Thyroid gland (tissue), 4 donors: ENCODE results near the gene RASSF4. TPM values are rescaled to one million over a fixed set of nuclear protein-coding genes. Genes with fewer than 3 reads are reported as not detected.
A peak's percentile ranks its signal among the peaks of the same experiment; 100 is the strongest.

Experiments
- DNase-seq, 2 donors: peaks; one replicate each; pipeline ENCODE4 v3.0.0-alpha.2; 2019
- H3K27ac ChIP-seq, 3 donors: fragments of 200-600 bp; sonication (generic); 1 replicate in 2 of 3; 2 replicates in 1 of 3; pipeline ENCODE4 v1.5.1; 2016 to 2019; ENCODE audit warnings: mild to moderate bottlenecking in 1 of 3, moderate library complexity in 1 of 3
- H3K27me3 ChIP-seq: fragments of 200-600 bp; sonication (generic); one replicate; pipeline ENCODE4 v1.5.1; 2019
- H3K36me3 ChIP-seq, 2 donors: fragments of 200-600 bp; sonication (generic); one replicate each; pipeline ENCODE4 v1.5.1; 2016 to 2019
- H3K4me1 ChIP-seq, 2 donors: fragments of 200-600 bp; sonication (generic); one replicate each; pipeline ENCODE4 v1.5.1; 2017 to 2019
- H3K4me3 ChIP-seq, 3 donors: fragments of 200-600 bp; sonication (generic); replicated peaks in 1 of 3; 1 replicate in 2 of 3; 2 replicates in 1 of 3; pipeline ENCODE4 v1.5.1; 2016; ENCODE audit warnings: mild to moderate bottlenecking in 1 of 3
- H3K9me3 ChIP-seq: fragments of 200-600 bp; sonication (generic); one replicate; pipeline ENCODE4 v1.5.1; 2017
- POLR2A ChIP-seq, 2 donors: fragments of 450-650 bp; IDR thresholded peaks; one replicate each; pipeline ENCODE4 v1.6.1; 2017; ENCODE audit warnings: antibody characterized with exemption in 2 of 2, mild to moderate bottlenecking in 2 of 2, moderate library complexity in 1 of 2
- WGBS, 2 donors: methylation state at CpG; one replicate each; pipeline ENCODE4 v1.1.5; 2017; 5-methylcytosine and 5-hydroxymethylcytosine counted together
- intact Hi-C: fragments of 100-400 bp; cut with DNase I; formaldehyde crosslinking; loops from one replicate; pipeline ENCODE4 v1.15.1; 2023
- total RNA-seq, 4 donors: library from RNA; depleted of rRNA; stranded (reverse); fragments of >200 nt; gene quantifications; one replicate each; pipeline ENCODE4 v1.2.3, GENCODE V29; 2016
- TF ChIP-seq, protein P1 (sequence below), 6 experiments: fragments of 200-600 bp in 3 of 6; fragments of 450-650 bp in 3 of 6; sonication (generic) in 3 of 6; IDR thresholded peaks; one replicate each; pipeline ENCODE4 v1.5.1; 2016 to 2019; ENCODE audit warnings: antibody characterized with exemption in 6 of 6, mild to moderate bottlenecking in 2 of 6, inconsistent platforms in 1 of 6, moderate library complexity in 1 of 6

The RASSF4 gene
- total RNA-seq, 4 donors from 2014 or later = 175 to 226 (median 203) TPM

DNA sequence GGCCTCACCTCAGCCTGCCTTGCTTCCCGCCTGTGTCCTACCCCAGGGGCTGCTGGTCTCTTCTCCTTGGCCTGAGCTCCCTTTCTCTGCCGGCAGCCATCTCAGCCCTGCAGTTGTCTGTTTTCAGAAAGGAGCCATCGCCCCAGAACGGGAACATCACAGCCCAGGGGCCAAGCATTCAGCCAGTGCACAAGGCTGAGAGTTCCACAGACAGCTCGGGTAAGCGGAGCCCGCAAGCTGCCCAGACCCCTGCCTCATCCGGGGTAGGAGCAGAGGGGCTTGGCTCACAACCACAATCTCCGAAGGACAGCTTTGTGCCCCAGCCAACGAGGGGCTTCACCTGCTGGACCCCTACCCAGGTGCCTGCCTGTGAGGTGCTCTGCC is 24.3 kb downstream of the RASSF4 start:
- Histone ChIP-seq H3K36me3 (peaks cover 57 to 61% of the 10 kb centered on the region in 2 donors), H3K4me3 (no peak overlapping the region), H3K4me1 (peaks cover 12 to 61% of the 10 kb centered on the region in 2 donors), H3K9me3 (no peaks in the 10 kb centered on the region), H3K27me3 (no peaks in the 10 kb centered on the region), H3K27ac (peak overlapping the region in 1 of 3 donors; percentile 56)
- TF ChIP-seq POLR2A (IDR thresholded peaks at IDR 0.05) = no peak
- TF ChIP-seq, protein P1, sequence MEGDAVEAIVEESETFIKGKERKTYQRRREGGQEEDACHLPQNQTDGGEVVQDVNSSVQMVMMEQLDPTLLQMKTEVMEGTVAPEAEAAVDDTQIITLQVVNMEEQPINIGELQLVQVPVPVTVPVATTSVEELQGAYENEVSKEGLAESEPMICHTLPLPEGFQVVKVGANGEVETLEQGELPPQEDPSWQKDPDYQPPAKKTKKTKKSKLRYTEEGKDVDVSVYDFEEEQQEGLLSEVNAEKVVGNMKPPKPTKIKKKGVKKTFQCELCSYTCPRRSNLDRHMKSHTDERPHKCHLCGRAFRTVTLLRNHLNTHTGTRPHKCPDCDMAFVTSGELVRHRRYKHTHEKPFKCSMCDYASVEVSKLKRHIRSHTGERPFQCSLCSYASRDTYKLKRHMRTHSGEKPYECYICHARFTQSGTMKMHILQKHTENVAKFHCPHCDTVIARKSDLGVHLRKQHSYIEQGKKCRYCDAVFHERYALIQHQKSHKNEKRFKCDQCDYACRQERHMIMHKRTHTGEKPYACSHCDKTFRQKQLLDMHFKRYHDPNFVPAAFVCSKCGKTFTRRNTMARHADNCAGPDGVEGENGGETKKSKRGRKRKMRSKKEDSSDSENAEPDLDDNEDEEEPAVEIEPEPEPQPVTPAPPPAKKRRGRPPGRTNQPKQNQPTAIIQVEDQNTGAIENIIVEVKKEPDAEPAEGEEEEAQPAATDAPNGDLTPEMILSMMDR (IDR thresholded peaks at IDR 0.05) = no peak
- intact Hi-C loops = no loop called here
- DNase-seq = peak in 1 of 2 donors; percentile 2
- WGBS, 2 donors = 91 to 94% methylated on average over 9 to 10 of the region's 10 CpGs

DNA sequence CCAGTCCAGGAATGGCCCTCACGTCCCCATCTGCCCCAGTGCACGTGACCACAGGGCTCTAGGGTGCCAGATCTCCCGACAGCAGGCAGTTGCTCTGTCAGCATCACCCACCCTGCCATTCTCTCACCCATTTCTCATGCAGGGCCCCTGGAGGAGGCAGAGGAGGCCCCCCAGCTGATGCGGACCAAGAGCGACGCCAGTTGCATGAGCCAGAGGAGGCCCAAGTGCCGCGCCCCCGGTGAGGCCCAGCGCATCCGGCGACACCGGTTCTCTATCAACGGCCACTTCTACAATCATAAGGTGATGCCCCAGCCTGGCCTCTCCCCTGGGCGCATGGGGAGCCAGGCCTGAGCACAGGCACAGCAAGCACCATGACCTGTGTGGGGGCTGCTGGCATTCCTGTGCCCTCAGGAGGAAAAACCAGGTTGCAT is 25.1 kb downstream of the RASSF4 start:
- no peak overlapping the region for H3K4me3 ChIP-seq
- H3K27ac ChIP-seq = peak overlapping the region in 2 of 3 donors; percentile 48 to 56
- TF ChIP-seq, protein P1 (IDR thresholded peaks at IDR 0.05) = no peak
- TF ChIP-seq POLR2A (IDR thresholded peaks at IDR 0.05) = no peak
- H3K36me3 ChIP-seq = peaks cover 65 to 68% of the 10 kb centered on the region in 2 donors
- WGBS, 2 donors = 93 to 95% methylated on average over 11 to 15 of the region's 15 CpGs
- H3K4me1 ChIP-seq = peaks cover 6 to 53% of the 10 kb centered on the region in 2 donors
- intact Hi-C loops = no loop called here
- DNase-seq = peak in 1 of 2 donors; percentile 3
- no peaks in the 10 kb centered on the region for H3K27me3 ChIP-seq
- no peaks in the 10 kb centered on the region for H3K9me3 ChIP-seq

DNA sequence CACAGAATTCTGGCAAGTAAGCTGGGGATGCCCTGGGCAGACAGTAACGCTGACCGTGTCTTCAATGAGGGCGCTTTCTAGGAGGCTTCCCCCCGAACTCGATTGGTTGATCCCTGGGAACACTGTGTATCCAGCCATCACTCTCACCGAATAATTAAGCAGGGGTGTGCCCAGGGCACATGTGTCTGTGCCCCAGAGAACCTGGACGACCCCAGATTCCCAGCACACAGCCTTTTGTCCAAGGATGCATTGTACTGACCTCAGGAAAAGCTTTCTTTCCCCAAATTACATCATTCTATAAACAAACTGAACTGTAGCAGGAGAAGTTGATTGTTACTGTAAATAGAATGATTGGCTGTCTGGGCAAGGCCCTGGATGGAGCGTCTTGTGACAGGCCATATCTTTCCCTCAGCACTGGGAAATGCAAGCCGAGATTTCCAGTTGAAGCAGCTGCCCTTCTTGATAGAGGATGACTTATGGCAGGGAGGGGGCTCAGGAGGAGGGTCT is 25.6 kb downstream of the RASSF4 start:
- Histone ChIP-seq H3K9me3 (no peaks in the 10 kb centered on the region), H3K4me3 (no peak overlapping the region), H3K27me3 (no peaks in the 10 kb centered on the region), H3K4me1 (peaks cover 4 to 53% of the 10 kb centered on the region in 2 donors), H3K36me3 (peaks cover 70 to 71% of the 10 kb centered on the region in 2 donors), H3K27ac (peak overlapping the region in 2 of 3 donors; percentile 48 to 56)
- intact Hi-C loops = no loop called here
- 74% methylated on average over 9 of the region's 9 CpGs for WGBS, 2 donors
- TF ChIP-seq POLR2A (IDR thresholded peaks at IDR 0.05) = no peak
- TF ChIP-seq, protein P1 (IDR thresholded peaks at IDR 0.05) = no peak
- DNase-seq = peak in 1 of 2 donors; percentile 4

DNA sequence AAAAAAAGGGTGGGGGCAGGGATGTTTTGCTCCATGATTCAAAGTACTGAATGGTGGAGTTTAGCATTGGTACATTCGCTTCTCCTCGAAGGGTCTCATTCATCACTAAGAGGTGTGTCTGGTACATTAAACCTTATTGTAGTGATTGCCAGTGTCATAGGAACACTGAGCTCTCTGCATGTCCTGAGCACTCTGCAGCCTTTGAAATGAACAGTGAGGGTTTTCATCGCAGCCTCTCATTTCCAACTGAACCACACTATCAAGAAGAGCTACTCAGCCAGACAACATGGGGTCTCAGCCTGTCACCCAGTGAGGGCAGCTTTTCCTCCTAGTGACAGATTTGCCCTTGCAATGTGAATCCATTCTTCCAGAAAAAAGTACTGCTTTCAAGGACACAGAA is 26.6 kb downstream of the RASSF4 start:
- no peak for TF ChIP-seq POLR2A (IDR thresholded peaks at IDR 0.05)
- TF ChIP-seq, protein P1 (IDR thresholded peaks at IDR 0.05) = no peak
- no peak overlapping the region for H3K4me3 ChIP-seq
- peaks cover 78 to 80% of the 10 kb centered on the region in 2 donors for H3K36me3 ChIP-seq
- no peaks in the 10 kb centered on the region for H3K9me3 ChIP-seq
- 89 to 94% methylated on average over 3 of the region's 3 CpGs for WGBS, 2 donors
- H3K27ac ChIP-seq = peak overlapping the region; percentile 1 to 56 (median 48)
- peaks cover 0 to 52% of the 10 kb centered on the region in 2 donors for H3K4me1 ChIP-seq
- intact Hi-C loops = no loop called here
- H3K27me3 ChIP-seq = no peaks in the 10 kb centered on the region
- no peak for DNase-seq

DNA sequence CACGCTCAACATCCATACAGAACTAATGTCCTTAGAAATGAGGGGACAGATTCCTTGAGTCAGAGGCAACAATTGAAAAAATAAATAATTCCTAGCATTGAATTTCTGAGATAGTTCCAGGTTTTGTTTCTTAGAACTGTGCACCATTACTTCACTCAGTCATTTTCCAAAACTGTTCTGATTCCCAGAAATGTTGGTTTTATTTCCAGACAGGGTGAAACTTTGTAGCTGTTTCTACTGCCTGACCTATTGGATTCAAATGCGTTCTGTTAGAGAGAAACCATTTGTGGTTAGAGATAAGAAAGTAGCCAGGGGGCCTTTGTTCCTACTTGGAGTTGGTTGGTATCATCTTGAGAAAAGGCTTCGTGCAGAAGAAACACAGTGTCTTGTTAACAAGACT is 27.1 kb downstream of the RASSF4 start:
- 70 to 74% methylated on average over 3 of the region's 3 CpGs for WGBS, 2 donors
- Histone ChIP-seq H3K9me3 (no peaks in the 10 kb centered on the region), H3K36me3 (peaks cover 81 to 83% of the 10 kb centered on the region in 2 donors), H3K27ac (peak overlapping the region in 2 of 3 donors; percentile 1 to 56), H3K4me1 (peaks cover 0 to 50% of the 10 kb centered on the region in 2 donors), H3K27me3 (no peaks in the 10 kb centered on the region), H3K4me3 (no peak overlapping the region)
- no peak for DNase-seq
- TF ChIP-seq, protein P1 (IDR thresholded peaks at IDR 0.05) = no peak
- no peak for TF ChIP-seq POLR2A (IDR thresholded peaks at IDR 0.05)
- intact Hi-C loops = no loop called here
